Measurements from ENCODE around the gene GNAS.

GNAS gene

DNA sequence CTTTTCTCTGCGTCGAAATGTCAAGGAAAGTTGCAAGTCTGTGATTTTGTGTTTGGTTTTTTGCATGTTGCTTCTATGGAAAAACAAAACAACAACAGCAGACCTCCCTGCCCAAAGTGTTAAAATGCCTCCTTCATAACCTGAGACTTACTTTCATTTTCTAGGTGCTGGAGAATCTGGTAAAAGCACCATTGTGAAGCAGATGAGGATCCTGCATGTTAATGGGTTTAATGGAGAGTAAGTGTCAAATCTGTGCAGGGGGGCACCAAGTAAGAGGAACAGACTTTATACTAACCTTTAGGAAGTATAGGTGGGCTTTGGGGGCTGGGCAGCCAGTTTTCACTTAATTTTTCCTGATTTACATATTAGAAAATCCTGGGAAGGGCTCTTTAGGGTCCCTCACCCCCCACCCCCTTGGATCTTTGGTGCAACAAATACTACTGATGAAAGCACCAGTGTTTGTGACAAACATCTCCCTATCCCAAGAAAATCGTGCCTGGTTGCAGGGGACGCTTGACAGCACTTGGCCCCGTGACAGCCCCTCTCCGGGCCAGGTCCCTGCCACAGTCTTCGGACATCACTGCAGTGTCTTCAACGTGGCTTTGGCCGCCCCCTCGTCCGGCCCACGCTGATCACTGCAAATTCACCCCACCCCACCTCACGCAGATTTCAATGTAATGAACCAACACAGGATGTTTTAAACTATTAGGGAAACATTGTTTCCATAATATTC is 43.1 kb downstream of the GNAS start:
- no peak for TF ChIP-seq CTCF (IDR thresholded peaks at IDR 0.05; ENCODE audit: extremely low read depth, missing control alignments)
- DNase-seq (ENCODE audit: low spot score): no peak

- DNase-seq (ENCODE audit: low spot score): no peak
- no peak for TF ChIP-seq CTCF (IDR thresholded peaks at IDR 0.05; ENCODE audit: extremely low read depth, missing control alignments)
These were observed 44.3 kb downstream of the GNAS start for GRCh38 chr20:58896820-58897219.

DNA sequence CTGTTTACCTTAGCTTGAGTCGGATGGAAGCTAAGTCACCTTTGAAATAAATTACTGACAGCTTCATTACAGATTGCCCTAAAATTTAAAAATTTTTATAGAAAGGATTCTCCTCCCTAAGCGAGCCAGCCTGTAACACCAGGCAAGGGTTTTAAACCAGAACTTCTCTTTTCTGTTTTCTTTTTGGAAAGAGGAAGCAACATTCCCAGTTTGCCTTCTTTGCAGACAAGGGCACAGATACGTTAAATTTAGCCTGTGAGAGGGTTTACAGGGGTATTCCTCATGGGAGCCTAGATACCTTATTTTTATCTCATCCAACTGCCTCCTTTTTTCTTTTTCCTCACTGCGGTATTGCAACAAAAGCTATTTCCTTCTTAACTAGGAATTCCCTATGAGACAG is 45.0 kb downstream of the GNAS start:
- DNase-seq (ENCODE audit: low spot score): no peak
- no peak for TF ChIP-seq CTCF (IDR thresholded peaks at IDR 0.05; ENCODE audit: extremely low read depth, missing control alignments)

DNA sequence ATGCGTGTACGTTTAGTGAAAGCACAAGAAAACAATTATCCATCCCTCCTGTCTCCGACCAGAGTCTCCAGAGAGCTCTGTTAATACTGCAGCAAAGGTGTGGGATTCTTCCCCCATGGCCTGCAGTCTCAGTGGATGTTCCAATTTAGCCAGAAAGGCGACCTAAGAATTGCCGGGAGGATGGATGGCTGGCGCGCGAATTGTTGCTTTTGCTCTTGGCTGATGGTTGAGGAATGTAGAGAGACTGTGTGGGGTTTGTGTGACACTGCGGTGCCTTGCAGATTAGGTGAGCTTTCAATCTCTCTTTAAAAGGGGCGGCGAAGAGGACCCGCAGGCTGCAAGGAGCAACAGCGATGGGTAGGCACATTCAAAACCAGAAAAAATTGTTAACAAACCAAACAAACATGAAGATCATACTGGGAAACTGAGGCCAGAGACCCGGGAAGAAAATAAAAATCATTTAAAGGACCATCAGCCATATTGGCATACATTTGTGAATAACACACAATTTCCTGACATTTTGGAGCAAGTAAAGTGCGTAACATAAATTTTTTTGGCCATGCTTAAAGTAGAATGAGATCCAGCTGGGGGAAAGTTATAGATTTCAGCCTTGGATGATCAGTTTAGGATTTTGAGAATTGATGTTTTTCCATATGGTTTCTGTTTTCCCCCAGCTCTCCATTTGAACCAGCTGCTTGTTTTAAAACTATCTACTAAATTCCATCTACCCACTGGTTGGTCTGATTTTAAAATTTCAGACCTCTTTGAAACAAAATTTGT is 46.3 kb downstream of the GNAS start:
- DNase-seq (ENCODE audit: low spot score): no peak
- no peak for TF ChIP-seq CTCF (IDR thresholded peaks at IDR 0.05; ENCODE audit: extremely low read depth, missing control alignments)

- no peak for DNase-seq (ENCODE audit: low spot score)
- TF ChIP-seq CTCF (IDR thresholded peaks at IDR 0.05; ENCODE audit: extremely low read depth, missing control alignments): no peak
These were observed 47.0 kb downstream of the GNAS start for GRCh38 chr20:58899512-58899911.

DNA sequence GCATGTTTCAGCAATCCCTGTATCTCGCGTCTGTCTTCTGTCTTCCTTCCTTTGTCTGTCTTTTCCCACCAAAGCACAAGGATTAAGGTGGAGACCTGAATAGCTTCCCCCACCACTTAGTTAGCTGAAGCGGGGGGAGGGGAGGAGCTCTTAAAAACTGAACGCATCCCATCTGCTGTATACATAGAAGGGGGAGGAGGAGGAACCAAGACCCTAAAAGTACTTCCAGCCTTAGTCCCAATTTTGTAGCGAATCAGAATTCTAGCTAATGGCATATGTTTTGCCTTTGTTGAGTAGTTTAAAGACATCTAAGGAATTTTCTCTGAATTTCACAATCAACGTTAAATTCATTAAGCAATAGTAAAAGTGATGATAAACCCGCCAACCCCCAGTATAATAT is 47.9 kb downstream of the GNAS start:
- no peak for DNase-seq (ENCODE audit: low spot score)
- no peak for TF ChIP-seq CTCF (IDR thresholded peaks at IDR 0.05; ENCODE audit: extremely low read depth, missing control alignments)

Measured in GM20000 (cell line).